Mucosa of descending colon (tissue), 3 donors: Measurements from ENCODE around the gene SCAP. TPM values are rescaled to one million over a fixed set of nuclear protein-coding genes. Genes with fewer than 3 reads are reported as not detected.
A peak's percentile ranks its signal among the peaks of the same experiment; 100 is the strongest.

Experiments used
- ATAC-seq: fragments of 200-7000 bp; cut with Tn5 transposase; one replicate; pipeline ENCODE4 v1.9.1; 2020; ENCODE audit warnings: mild to moderate bottlenecking, moderate library complexity
- DNase-seq, 3 donors: peaks; one replicate each; pipeline ENCODE4 v3.0.0-alpha.2; 2020
- H3K36me3 ChIP-seq: fragments of 200-600 bp; one replicate; pipeline ENCODE4 v1.8.0; 2021; ENCODE audit warnings: low read depth, mild to moderate bottlenecking
- H3K4me1 ChIP-seq: fragments of 200-600 bp; one replicate; pipeline ENCODE4 v1.8.0; 2021; ENCODE audit warnings: low read depth, mild to moderate bottlenecking
- H3K4me3 ChIP-seq: fragments of 200-600 bp; one replicate; pipeline ENCODE4 v1.8.0; 2021; ENCODE audit warnings: mild to moderate bottlenecking
- H3K9me3 ChIP-seq: fragments of 200-600 bp; one replicate; pipeline ENCODE4 v1.8.0; 2021; ENCODE audit warnings: mild to moderate bottlenecking
- CTCF ChIP-seq: fragments of 200-600 bp; IDR thresholded peaks from one replicate; pipeline ENCODE4 v1.8.0; 2022; ENCODE audit warnings: antibody characterized with exemption, mild to moderate bottlenecking
- intact Hi-C, 2 donors: fragments of 100-400 bp; cut with DNase I in 1 of 2; cut with micrococcal nuclease in 1 of 2; formaldehyde crosslinking; loops; one replicate each; pipeline versions ENCODE4 v1.11.0 to v1.11.1; 2022; cut with DNase I, micrococcal nuclease
- long read RNA-seq, 2 donors: library from polyadenylated mRNA; unstranded; transcript quantifications; one replicate each; pipeline ENCODE4 v2.0.0, GENCODE V29; 2019 to 2021
- total RNA-seq, 3 donors: library from RNA; stranded (reverse); fragmentation: NEBNext Ultra II Directional in 2 of 3; extraction: Animal tissue kit (Norgen Biotek cat#: 25700) in 2 of 3; gene quantifications; one replicate each; pipeline versions ENCODE4 v1.2.1 to v1.2.4, GENCODE V29; 2021 to 2023
- donor health status: DM: no; HTN: no; CAD: no; lungs with moderate emphysema.
- donor health status: DM: no; HTN: no; CAD: no.
- donor health status: DM: no; HTN: yes; CAD: no.

SCAP gene
- total RNA-seq: 100 to 1,000 TPM; 107 to 151 (median 115) TPM
- long read RNA-seq, donor 1, full-length matches to known transcripts: 7 of 196 reads
- long read RNA-seq, donor 1, partial matches to known transcripts: 118 of 196 reads
- long read RNA-seq, donor 1, other reads (novel, unspliced or antisense): 71 of 196 reads
- long read RNA-seq, donor 2, partial matches to known transcripts: 24 of 47 reads
- long read RNA-seq, donor 2, other reads (novel, unspliced or antisense): 21 of 47 reads

- peak; percentile 95 to 96 (median 96) for DNase-seq
- Histone ChIP-seq H3K9me3 (no peaks in the 10 kb centered on the region), H3K36me3 (no peaks in the 10 kb centered on the region), H3K4me1 (peaks cover 18% of the 10 kb centered on the region), H3K4me3 (peak within 1 kb of the TSS; percentile 90)
- intact Hi-C loops: loop anchor here (2.0 to 10.0 kb wide), 2 partner anchors 51 to 55 kb away; no protein-coding TSS in a partner anchor
- TF ChIP-seq CTCF: peak; percentile 81
- ATAC-seq: peak; percentile 99
Measured at GRCh38 chr3:47475570-47476329, at the start of gene SCAP. SCAP (minus strand) TSS chr3:47475941; CDS start chr3:47442993, 32,948 bp downstream.

GRCh38 chr3:47523310-47524073 lies 47.8 kb upstream of the SCAP start:
- Histone ChIP-seq H3K4me3 (no peak overlapping the region), H3K36me3 (no peaks in the 10 kb centered on the region), H3K9me3 (no peaks in the 10 kb centered on the region), H3K4me1 (peaks cover 4% of the 10 kb centered on the region)
- intact Hi-C loops: loop anchor here in 1 of 2 donors (5.0 kb wide), 1 partner anchor 269 kb away; no protein-coding TSS in a partner anchor
- no peak for ATAC-seq
- TF ChIP-seq CTCF: no peak
- no peak for DNase-seq

GRCh38 chr3:47522082-47522987 lies 46.6 kb upstream of the SCAP start:
- Histone ChIP-seq H3K4me3 (no peak overlapping the region), H3K9me3 (no peaks in the 10 kb centered on the region), H3K4me1 (peaks cover 4% of the 10 kb centered on the region), H3K36me3 (no peaks in the 10 kb centered on the region)
- TF ChIP-seq CTCF: peak; percentile 80
- intact Hi-C loops: loop anchor here (1.0 to 5.0 kb wide), 2 partner anchors 267 to 270 kb away; no protein-coding TSS in a partner anchor
- DNase-seq: peak; percentile 74 to 90 (median 83)
- ATAC-seq: peak; percentile 99

DNA sequence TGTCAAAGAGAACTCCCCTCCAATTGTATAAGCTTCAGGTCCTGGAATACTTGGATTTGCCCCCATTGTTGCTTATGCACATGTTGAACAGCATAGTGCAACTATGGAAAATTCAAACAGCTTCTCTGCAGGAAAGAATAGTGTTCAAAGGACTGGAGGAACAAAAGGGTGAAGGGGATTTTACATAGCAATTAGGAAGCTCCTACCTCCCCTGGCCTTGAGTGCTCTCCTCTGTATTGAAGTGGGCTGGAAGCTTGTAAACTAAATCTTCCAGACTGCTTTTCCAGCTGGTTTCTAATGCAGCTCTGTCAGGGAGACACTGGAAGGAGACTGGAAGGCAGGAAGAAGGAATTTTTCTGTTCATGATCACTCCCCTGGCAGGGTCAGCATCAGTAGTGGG lies 45.0 kb upstream of the SCAP start:
- no peak overlapping the region for H3K4me3 ChIP-seq
- intact Hi-C loops: loop anchor here in 1 of 2 donors (5.0 kb wide), 1 partner anchor 272 kb away; no protein-coding TSS in a partner anchor
- no peak for TF ChIP-seq CTCF
- H3K9me3 ChIP-seq: no peaks in the 10 kb centered on the region
- ATAC-seq (no peak), DNase-seq (no peak)
- H3K4me1 ChIP-seq: peaks cover 4% of the 10 kb centered on the region
- no peaks in the 10 kb centered on the region for H3K36me3 ChIP-seq
